Mucosa of descending colon (tissue), 3 donors: ENCODE measurements around the gene DTX4. TPM values are rescaled to one million over a fixed set of nuclear protein-coding genes. Genes with fewer than 3 reads are reported as not detected.

ENCODE experiments used
- ATAC-seq: fragments of 200-7000 bp; cut with Tn5 transposase; one replicate; pipeline ENCODE4 v1.9.1; 2020; ENCODE audit warnings: mild to moderate bottlenecking, moderate library complexity
- DNase-seq, 3 donors: peaks; one replicate each; pipeline ENCODE4 v3.0.0-alpha.2; 2020
- H3K36me3 ChIP-seq: fragments of 200-600 bp; one replicate; pipeline ENCODE4 v1.8.0; 2021; ENCODE audit warnings: low read depth, mild to moderate bottlenecking
- H3K4me1 ChIP-seq: fragments of 200-600 bp; one replicate; pipeline ENCODE4 v1.8.0; 2021; ENCODE audit warnings: low read depth, mild to moderate bottlenecking
- H3K4me3 ChIP-seq: fragments of 200-600 bp; one replicate; pipeline ENCODE4 v1.8.0; 2021; ENCODE audit warnings: mild to moderate bottlenecking
- H3K9me3 ChIP-seq: fragments of 200-600 bp; one replicate; pipeline ENCODE4 v1.8.0; 2021; ENCODE audit warnings: mild to moderate bottlenecking
- intact Hi-C, 2 donors: fragments of 100-400 bp; cut with DNase I in 1 of 2; cut with micrococcal nuclease in 1 of 2; formaldehyde crosslinking; loops; one replicate each; pipeline versions ENCODE4 v1.11.0 to v1.11.1; 2022; cut with DNase I, micrococcal nuclease
- total RNA-seq, 3 donors: library from RNA; stranded (reverse); fragmentation: NEBNext Ultra II Directional in 2 of 3; extraction: Animal tissue kit (Norgen Biotek cat#: 25700) in 2 of 3; gene quantifications; one replicate each; pipeline versions ENCODE4 v1.2.1 to v1.2.4, GENCODE V29; 2021 to 2023
- TF ChIP-seq, protein P1 (sequence below): fragments of 200-600 bp; IDR thresholded peaks from one replicate; pipeline ENCODE4 v1.8.0; 2022; ENCODE audit warnings: antibody characterized with exemption, mild to moderate bottlenecking
- donor health status: DM: no; HTN: no; CAD: no; lungs with moderate emphysema.
- donor health status: DM: no; HTN: no; CAD: no.
- donor health status: DM: no; HTN: yes; CAD: no.

The DTX4 gene
- total RNA-seq, 3 donors from 2014 or later, result 37.4 to 95.7 (median 53.8) TPM

DNA sequence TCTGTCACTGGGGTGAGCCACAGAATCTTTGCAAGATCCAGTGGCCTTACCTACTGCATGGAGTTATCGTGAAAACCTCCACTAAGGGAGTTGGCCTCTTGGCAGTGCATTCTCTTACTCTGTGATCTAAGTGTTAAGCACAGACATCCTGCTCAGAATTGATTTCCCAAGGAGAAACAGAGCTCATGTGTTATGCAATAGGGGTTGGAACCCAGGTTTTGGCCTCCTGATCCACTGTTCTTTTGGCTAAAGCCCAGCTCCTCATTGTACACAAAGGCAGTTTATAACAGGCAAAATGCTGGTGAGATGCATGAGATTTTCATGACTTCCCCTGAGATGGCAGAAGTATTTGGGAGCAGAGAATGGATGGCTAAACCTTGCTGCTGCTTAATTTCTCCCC lies 11.8 kb downstream of the DTX4 start:
- no peaks in the 10 kb centered on the region for H3K9me3 ChIP-seq
- DNase-seq (no peak), ATAC-seq (no peak)
- TF ChIP-seq, protein P1, sequence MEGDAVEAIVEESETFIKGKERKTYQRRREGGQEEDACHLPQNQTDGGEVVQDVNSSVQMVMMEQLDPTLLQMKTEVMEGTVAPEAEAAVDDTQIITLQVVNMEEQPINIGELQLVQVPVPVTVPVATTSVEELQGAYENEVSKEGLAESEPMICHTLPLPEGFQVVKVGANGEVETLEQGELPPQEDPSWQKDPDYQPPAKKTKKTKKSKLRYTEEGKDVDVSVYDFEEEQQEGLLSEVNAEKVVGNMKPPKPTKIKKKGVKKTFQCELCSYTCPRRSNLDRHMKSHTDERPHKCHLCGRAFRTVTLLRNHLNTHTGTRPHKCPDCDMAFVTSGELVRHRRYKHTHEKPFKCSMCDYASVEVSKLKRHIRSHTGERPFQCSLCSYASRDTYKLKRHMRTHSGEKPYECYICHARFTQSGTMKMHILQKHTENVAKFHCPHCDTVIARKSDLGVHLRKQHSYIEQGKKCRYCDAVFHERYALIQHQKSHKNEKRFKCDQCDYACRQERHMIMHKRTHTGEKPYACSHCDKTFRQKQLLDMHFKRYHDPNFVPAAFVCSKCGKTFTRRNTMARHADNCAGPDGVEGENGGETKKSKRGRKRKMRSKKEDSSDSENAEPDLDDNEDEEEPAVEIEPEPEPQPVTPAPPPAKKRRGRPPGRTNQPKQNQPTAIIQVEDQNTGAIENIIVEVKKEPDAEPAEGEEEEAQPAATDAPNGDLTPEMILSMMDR, result no peak
- H3K4me3 ChIP-seq, result no peak overlapping the region
- H3K36me3 ChIP-seq, result no peaks in the 10 kb centered on the region
- intact Hi-C loops, result no loop called here
- peaks cover 50% of the 10 kb centered on the region for H3K4me1 ChIP-seq

DNA sequence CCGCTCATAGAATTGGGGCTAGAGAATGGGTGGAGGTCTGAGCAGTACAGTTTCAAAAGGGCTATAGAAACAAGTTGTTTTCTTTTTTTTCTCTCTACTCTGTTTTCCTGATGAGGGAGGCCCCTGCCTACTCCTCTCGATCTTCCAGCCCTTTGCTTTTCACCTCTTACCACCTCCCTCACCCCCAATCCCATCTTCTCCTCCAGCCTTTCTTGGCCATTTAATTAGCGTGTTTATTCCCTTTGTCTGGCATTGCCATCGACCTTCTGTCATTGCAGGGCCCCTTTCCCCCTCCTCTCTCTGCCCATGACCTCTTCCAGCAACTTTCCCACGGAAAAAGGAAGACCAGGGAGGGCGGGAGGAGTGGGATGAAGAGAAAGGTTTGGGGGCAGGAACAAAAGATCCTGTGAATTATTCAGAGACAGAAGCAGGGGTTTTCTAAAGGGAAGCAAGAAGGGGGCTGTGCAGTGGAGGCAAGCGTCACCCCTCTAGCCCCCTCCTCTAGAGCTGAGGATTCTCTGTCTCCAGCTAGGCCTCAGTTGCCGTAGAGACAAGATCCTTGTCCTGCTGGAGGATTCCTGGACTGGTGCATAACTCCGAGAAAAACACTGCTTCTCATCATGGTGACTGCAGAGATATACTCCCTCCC lies 12.9 kb downstream of the DTX4 start:
- Histone ChIP-seq H3K4me3 (no peak overlapping the region), H3K4me1 (peaks cover 58% of the 10 kb centered on the region), H3K9me3 (no peaks in the 10 kb centered on the region), H3K36me3 (no peaks in the 10 kb centered on the region)
- intact Hi-C loops, result no loop called here
- TF ChIP-seq, protein P1, result no peak
- ATAC-seq (no peak), DNase-seq (no peak)

DNA sequence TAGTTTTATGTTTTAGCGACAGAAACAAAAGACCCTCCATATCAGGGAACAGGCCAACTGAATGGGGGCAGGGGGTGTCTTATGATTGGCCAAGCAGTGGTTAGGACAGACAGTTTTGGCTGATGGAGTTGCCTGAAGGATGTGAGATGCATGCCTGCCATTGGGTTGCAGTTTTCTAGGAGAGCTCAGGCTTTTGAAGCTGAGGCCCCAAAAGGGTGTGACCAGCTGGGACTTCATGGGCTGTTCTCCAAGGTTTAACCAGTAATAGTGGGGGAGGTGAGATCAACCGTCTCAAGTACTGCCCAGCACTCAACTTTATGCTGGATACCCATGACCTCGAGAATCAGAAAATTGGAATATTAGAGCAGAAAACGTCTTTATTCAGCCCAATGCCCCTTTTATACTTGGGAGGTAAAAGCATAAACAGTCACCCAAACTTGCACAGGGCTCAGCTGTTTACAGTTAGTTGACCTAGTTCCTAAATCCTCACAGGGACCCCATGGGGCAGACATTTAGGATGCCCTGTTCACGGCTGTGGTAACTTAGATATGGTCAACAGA lies 13.5 kb downstream of the DTX4 start:
- Histone ChIP-seq H3K9me3 (no peaks in the 10 kb centered on the region), H3K36me3 (no peaks in the 10 kb centered on the region), H3K4me1 (peaks cover 64% of the 10 kb centered on the region), H3K4me3 (no peak overlapping the region)
- intact Hi-C loops, result no loop called here
- ATAC-seq (peak; percentile 61), DNase-seq (peak in 1 of 3 donors; percentile 63)
- TF ChIP-seq, protein P1, result no peak

DNA sequence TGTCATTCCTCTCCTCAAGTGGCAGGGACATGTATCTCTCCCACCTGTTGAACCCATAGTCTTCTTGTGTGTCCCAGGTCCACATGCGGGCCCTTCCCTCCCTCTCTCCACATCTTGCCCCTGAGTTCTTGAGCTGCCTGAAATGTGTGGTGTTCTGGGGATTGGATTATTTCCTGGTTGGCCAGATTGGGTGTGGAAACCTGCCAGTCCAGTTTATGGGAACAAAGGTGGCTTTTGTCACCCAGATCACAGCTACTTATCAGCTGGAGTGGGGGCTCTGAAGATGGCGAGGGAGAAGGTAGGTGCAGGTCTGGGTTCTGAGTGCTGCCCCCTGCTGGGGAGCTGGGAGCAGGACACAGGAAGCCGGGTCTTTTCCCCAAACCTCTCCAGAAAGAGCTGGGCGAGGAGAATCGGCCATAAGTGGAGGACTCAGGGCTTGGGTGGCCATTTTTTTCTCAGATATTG lies 14.2 kb downstream of the DTX4 start:
- Histone ChIP-seq H3K4me1 (peaks cover 70% of the 10 kb centered on the region), H3K36me3 (no peaks in the 10 kb centered on the region), H3K4me3 (no peak overlapping the region), H3K9me3 (no peaks in the 10 kb centered on the region)
- TF ChIP-seq, protein P1, result peak; percentile 80
- DNase-seq, result peak; percentile 79 to 92 (median 88)
- peak; percentile 88 for ATAC-seq
- intact Hi-C loops, result no loop called here

DNA sequence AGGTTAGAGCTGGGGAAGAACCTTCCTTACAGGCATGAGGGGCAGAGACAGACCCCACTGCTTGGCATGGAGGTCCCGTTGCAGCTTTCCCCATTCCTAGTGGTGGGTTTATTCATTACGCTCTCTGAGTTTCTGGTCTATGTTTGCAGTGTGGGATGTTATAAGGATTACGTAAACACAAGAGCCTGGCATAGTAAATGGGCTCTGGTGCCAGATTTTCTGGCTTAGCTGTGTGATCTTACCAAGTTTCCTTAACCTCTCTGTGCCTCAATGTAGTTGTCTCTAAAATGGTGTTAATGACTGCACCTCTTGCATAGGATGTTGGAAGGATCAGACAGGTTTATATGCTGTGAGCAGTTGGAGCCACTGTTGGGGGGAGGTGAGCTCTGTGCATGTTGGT lies 15.1 kb downstream of the DTX4 start:
- ATAC-seq (no peak), DNase-seq (no peak)
- TF ChIP-seq, protein P1, result no peak
- intact Hi-C loops, result no loop called here
- no peaks in the 10 kb centered on the region for H3K9me3 ChIP-seq
- H3K36me3 ChIP-seq, result no peaks in the 10 kb centered on the region
- H3K4me1 ChIP-seq, result peaks cover 78% of the 10 kb centered on the region
- H3K4me3 ChIP-seq, result no peak overlapping the region
